ENCODE data around the gene HYAL3. TPM values are rescaled to one million over a fixed set of nuclear protein-coding genes. Genes with fewer than 3 reads are reported as not detected.

Gene HYAL3
- total and polyA plus RNA-seq, 2 of the 8 experiments (the other 6 are each of a cell fraction or from before 2014, with no cell fraction given): 3.2 to 12.2 TPM

- DNase-seq (ENCODE audit: low read depth in 1 of 2, low spot score in 2 of 2): peak in 1 of 2 experiments; percentile 99
- H2BK5ac ChIP-seq (ENCODE audit: low read depth, low read length): peak overlapping the region; percentile 96
- peak overlapping the region; percentile 54; the same call in 1 of the 2 replicates for H2AK5ac ChIP-seq (ENCODE audit: low read depth, low read length)
- CTCF ChIA-PET (ENCODE audit: partially characterized antibody): interaction anchor here (0.6 to 53.5 kb wide), 34 partner anchors 12 to 443 kb away, joined by 3 to 2149 read pairs (median 4); partner anchors contain the start of genes GNAI2, GNAT1, HYAL3 and INKA1
- peaks cover 5 to 48% (median 41%) of the 10 kb centered on the region in 4 experiments for H3K4me1 ChIP-seq (replicated peaks in 1 of 4; ENCODE audit: control insufficient read depth in 3 of 4, insufficient read depth in 4 of 4, low read length in 3 of 4)
- H3K4ac ChIP-seq (replicated peaks; ENCODE audit: insufficient read length, low read depth, low read length): no peak overlapping the region
- no peak for FAIRE-seq
- peaks cover 5% of the 10 kb centered on the region; the same call in 1 of the 2 replicates for H3K23me2 ChIP-seq (ENCODE audit: low read depth, low read length)
- no peak overlapping the region for H3K14ac ChIP-seq (ENCODE audit: insufficient read length)
- H3K79me2 ChIP-seq (ENCODE audit: control insufficient read depth in 1 of 2, insufficient read depth in 2 of 2, low read length in 2 of 2): peaks cover 21 to 90% of the 10 kb centered on the region in 2 experiments
- peak overlapping the region; percentile 92 for H3K18ac ChIP-seq (ENCODE audit: extremely low read depth, low read length)
- peaks cover 35% of the 10 kb centered on the region for H3K79me1 ChIP-seq (ENCODE audit: low read depth, low read length)
- peak overlapping the region in 2 of 4 experiments; percentile 8 to 13; a peak in 2 of 7 replicates for H3K9ac ChIP-seq (replicated peaks in 1 of 4; ENCODE audit: extremely low read depth in 1 of 4, low read depth in 3 of 4, low read length in 3 of 4)
- peak overlapping the region; percentile 18; the same call in 1 of the 2 replicates for H2BK20ac ChIP-seq (ENCODE audit: low read length)
- 7% methylated on average over 22 of the region's 25 CpGs; no CpG with 5 or more reads in 1 of the 2 experiments for WGBS, 2 experiments (ENCODE audit: extremely low coverage in 1 of 2, insufficient coverage in 1 of 2, insufficient read length in 1 of 2, insufficient replicate concordance in 2 of 2, low coverage in 1 of 2, low lambda C conversion rate in 2 of 2, missing lambda C conversion rate in 1 of 2)
- H3K27me3 ChIP-seq (replicated peaks in 1 of 4; ENCODE audit: control insufficient read depth in 3 of 4, extremely low read depth in 1 of 4, insufficient read depth in 3 of 4, low read length in 3 of 4): no peaks in the 10 kb centered on the region
- peak overlapping the region; percentile 73 for H4K5ac ChIP-seq (ENCODE audit: insufficient read length, low read depth, low read length)
- no peak overlapping the region for H3K23ac ChIP-seq (ENCODE audit: insufficient read length)
- no peaks in the 10 kb centered on the region for H3K9me3 ChIP-seq (ENCODE audit: insufficient read depth in 2 of 2, low read depth in 1 of 2, low read length in 1 of 2)
- H2BK15ac ChIP-seq (ENCODE audit: low read length): peak overlapping the region; percentile 98; the same call in 1 of the 2 replicates
- peak overlapping the region; percentile 92 for H2BK12ac ChIP-seq (ENCODE audit: low read depth, low read length)
- peaks cover 0 to 3% (median 2%) of the 10 kb centered on the region in 4 experiments; a peak in 2 of 8 replicates for H3K36me3 ChIP-seq (ENCODE audit: control insufficient read depth in 2 of 4, insufficient read depth in 4 of 4, low read length in 3 of 4)
- H2BK120ac ChIP-seq (replicated peaks; ENCODE audit: low read depth, low read length): peak overlapping the region; percentile 38
- peak overlapping the region in 2 of 4 experiments; percentile 23 to 27; a peak in 4 of 8 replicates for H3K4me3 ChIP-seq (ENCODE audit: extremely low read depth in 1 of 4, insufficient read depth in 2 of 4, low read depth in 3 of 4, low read length in 4 of 4)
- no peak overlapping the region for H2AFZ ChIP-seq (ENCODE audit: low read length)
- POLR2A ChIA-PET (ENCODE audit: partially characterized antibody): interaction anchor here (0.6 to 3.5 kb wide), 16 partner anchors 8 to 282 kb away, joined by 3 to 17 read pairs (median 4); partner anchors contain the start of gene IFRD2
- peak overlapping the region; percentile 89 for H4K8ac ChIP-seq (ENCODE audit: extremely low read depth, insufficient read depth, low read length)
- peak overlapping the region; percentile 86 for H4K91ac ChIP-seq (replicated peaks; ENCODE audit: insufficient read length, low read length)
- H4K20me1 ChIP-seq (replicated peaks in 1 of 2; ENCODE audit: control insufficient read depth in 1 of 2, insufficient read depth in 2 of 2, low read length in 2 of 2): peaks cover 18 to 36% of the 10 kb centered on the region in 2 experiments
- peak overlapping the region; percentile 35 for H3K56ac ChIP-seq (replicated peaks; ENCODE audit: insufficient read length, low read depth, low read length)
- H3K27ac ChIP-seq (ENCODE audit: low read depth, low read length): peak overlapping the region; percentile 53
- peak overlapping the region; percentile 56 to 60; a peak in 3 of 4 replicates for H3K4me2 ChIP-seq (ENCODE audit: insufficient read depth in 1 of 2, low read depth in 2 of 2, low read length in 2 of 2)
- TF ChIP-seq ZNF274 (IDR thresholded peaks at IDR 0.05; ENCODE audit: borderline replicate concordance, extremely low read depth, low read length): no peak
- TF ChIP-seq SAP30 (IDR thresholded peaks at IDR 0.05; ENCODE audit: insufficient read depth, insufficient replicate concordance, low read length): no peak
- TF ChIP-seq BACH1 (IDR thresholded peaks at IDR 0.05; ENCODE audit: low read length): peak; percentile 60; the same call in 1 of the 2 replicates
- peak; percentile 75 to 91 for TF ChIP-seq RAD21 (IDR thresholded peaks at IDR 0.05 in 1 of 2, conservative IDR thresholded peaks at IDR 0.05 in 1 of 2; ENCODE audit: low read depth in 2 of 2, low read length in 2 of 2)
- TF ChIP-seq EZH2 (IDR thresholded peaks at IDR 0.05; ENCODE audit: low read depth, low read length, severe bottlenecking): no peak
- TF ChIP-seq KDM4A (IDR thresholded peaks at IDR 0.05; ENCODE audit: low read depth, low read length, severe bottlenecking): no peak
- TF ChIP-seq POLR2AphosphoS5 (IDR thresholded peaks at IDR 0.05; ENCODE audit: low read depth, low read length): no peak
- TF ChIP-seq E2F6 (IDR thresholded peaks at IDR 0.05): peak; percentile 47
- TF ChIP-seq, protein P1, sequence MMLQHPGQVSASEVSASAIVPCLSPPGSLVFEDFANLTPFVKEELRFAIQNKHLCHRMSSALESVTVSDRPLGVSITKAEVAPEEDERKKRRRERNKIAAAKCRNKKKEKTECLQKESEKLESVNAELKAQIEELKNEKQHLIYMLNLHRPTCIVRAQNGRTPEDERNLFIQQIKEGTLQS (IDR thresholded peaks at IDR 0.05; ENCODE audit: insufficient read depth, low read depth, low read length): no peak
These were observed 53.2 kb downstream of the HYAL3 start for GRCh38 chr3:50245831-50246516.

Measured in H1 (cell line).